ENCODE data around the gene PFKFB1.
"Not testable (repeated sequence)": the region's sequence is repeated elsewhere in the genome, so short reads cannot be mapped to it uniquely, and the experiment has no call there.

Gene PFKFB1

GRCh38 chrX:54995621-54996020 is 1.6 kb upstream of the PFKFB1 start:
- TF ChIP-seq, protein P1, sequence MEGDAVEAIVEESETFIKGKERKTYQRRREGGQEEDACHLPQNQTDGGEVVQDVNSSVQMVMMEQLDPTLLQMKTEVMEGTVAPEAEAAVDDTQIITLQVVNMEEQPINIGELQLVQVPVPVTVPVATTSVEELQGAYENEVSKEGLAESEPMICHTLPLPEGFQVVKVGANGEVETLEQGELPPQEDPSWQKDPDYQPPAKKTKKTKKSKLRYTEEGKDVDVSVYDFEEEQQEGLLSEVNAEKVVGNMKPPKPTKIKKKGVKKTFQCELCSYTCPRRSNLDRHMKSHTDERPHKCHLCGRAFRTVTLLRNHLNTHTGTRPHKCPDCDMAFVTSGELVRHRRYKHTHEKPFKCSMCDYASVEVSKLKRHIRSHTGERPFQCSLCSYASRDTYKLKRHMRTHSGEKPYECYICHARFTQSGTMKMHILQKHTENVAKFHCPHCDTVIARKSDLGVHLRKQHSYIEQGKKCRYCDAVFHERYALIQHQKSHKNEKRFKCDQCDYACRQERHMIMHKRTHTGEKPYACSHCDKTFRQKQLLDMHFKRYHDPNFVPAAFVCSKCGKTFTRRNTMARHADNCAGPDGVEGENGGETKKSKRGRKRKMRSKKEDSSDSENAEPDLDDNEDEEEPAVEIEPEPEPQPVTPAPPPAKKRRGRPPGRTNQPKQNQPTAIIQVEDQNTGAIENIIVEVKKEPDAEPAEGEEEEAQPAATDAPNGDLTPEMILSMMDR (IDR thresholded peaks at IDR 0.05; ENCODE audit: insufficient read depth, low read depth, low read length, missing control alignments): no peak
- DNase-seq (ENCODE audit: low read depth): no peak
- no peak overlapping the region for H3K4me3 ChIP-seq (ENCODE audit: low read depth, low read length)

GRCh38 chrX:54994668-54995351 is 822 bp upstream of the PFKFB1 start:
- DNase-seq (ENCODE audit: low read depth): no peak
- H3K4me3 ChIP-seq (ENCODE audit: low read depth, low read length): no peak overlapping the region
- TF ChIP-seq, protein P1 (IDR thresholded peaks at IDR 0.05; ENCODE audit: insufficient read depth, low read depth, low read length, missing control alignments): no peak

DNA sequence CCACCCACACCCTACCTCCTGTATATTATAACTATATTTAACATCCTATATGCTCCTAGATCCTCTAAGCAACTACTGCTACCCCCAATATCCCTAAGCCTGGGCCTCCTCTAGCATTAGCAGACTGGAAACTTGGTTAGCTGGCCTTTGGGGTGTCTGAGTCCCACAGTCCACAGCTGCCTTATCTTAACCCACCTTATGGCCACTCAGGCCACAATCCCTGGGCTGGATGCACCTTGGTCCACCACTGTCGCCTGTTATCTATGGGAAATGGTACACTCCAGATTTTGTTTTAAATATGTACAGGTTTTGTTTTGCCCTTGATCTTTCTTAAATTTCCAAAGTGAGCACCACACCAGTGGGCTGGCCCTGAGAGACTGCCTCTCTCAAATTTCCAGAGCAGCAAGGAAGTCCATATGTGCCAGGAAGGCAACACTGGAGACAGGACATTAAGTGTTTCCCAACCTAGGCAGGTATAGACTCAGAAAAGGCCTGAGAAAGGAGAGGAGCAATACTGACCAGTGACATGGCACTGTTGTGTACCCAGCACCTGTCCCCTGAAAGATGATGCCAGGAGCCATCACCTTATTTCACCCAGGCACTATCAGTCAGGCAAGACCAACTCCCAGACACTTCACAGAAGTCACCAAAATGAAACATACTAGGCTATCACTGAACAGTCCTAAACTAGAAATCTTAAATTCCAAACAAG is 921 bp downstream of the PFKFB1 start:
- TF ChIP-seq, protein P1 (IDR thresholded peaks at IDR 0.05; ENCODE audit: insufficient read depth, low read depth, low read length, missing control alignments): no peak
- H3K4me3 ChIP-seq (ENCODE audit: low read depth, low read length): no peak overlapping the region
- DNase-seq (ENCODE audit: low read depth): no peak

DNA sequence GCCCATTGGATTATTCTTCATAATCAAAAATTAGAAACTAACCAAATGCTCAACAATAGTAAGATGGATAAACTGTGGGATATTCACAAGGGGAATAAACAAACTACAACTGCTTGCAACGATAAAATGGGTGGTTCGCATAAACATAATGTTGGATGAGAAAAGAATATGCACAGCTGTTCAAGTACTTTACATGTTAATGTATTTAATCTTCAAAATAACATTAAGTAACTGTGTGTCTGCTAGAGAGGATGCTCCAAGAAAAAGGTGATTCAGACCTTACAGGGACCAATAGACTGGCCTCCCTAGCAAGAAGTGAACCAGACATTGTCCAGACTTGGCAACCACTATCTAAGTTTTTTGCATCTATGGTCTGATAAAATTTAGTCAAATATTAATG is 2.3 kb downstream of the PFKFB1 start:
- TF ChIP-seq, protein P1 (IDR thresholded peaks at IDR 0.05; ENCODE audit: insufficient read depth, low read depth, low read length, missing control alignments): no peak
- no peak for DNase-seq (ENCODE audit: low read depth)
- H3K4me3 ChIP-seq (ENCODE audit: low read depth, low read length): no peak overlapping the region

DNA sequence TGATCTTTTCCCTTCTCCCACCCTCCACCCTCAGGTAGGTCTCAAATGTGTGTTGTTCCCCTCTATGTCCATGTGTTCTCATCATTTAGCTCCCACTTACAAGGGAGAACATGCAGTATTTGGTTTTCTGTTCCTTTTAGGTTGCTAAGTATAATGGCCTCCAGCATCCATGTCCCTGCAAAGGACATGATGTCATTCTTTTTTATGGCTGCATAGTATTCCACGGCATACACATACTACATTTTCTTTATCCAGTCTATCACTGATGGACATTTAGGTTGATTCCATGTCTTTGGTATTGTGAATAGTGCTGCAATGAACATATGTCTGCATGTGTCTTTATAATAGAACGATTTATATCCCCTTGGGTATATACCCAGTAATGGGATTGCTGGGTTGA is 10.7 kb downstream of the PFKFB1 start:
- not testable (repeated sequence) for H3K4me3 ChIP-seq (ENCODE audit: low read depth, low read length); DNase-seq (ENCODE audit: low read depth)

GRCh38 chrX:54980334-54980733 is 13.7 kb downstream of the PFKFB1 start:
- TF ChIP-seq, protein P1 (IDR thresholded peaks at IDR 0.05; ENCODE audit: insufficient read depth, low read depth, low read length, missing control alignments): no peak
- DNase-seq (ENCODE audit: low read depth): no peak
- H3K4me3 ChIP-seq (ENCODE audit: low read depth, low read length): no peak overlapping the region

GRCh38 chrX:54979432-54979831 is 14.6 kb downstream of the PFKFB1 start:
- no peak for DNase-seq (ENCODE audit: low read depth)
- TF ChIP-seq, protein P1 (IDR thresholded peaks at IDR 0.05; ENCODE audit: insufficient read depth, low read depth, low read length, missing control alignments): no peak
- H3K4me3 ChIP-seq (ENCODE audit: low read depth, low read length): no peak overlapping the region

Measured in GM12865 (cell line).